Measurements from ENCODE around the gene SHBG.

GRCh38 chr17:7626956-7627249 lies 3.0 kb upstream of the SHBG start:
- TF ChIP-seq POLR2A (IDR thresholded peaks at IDR 0.05) (no peak), CTCF (IDR thresholded peaks at IDR 0.05) (no peak)

Data from Peyer's patch (tissue), 4 donors.